HCT116 (cell line): ENCODE results near the gene CXCR5. TPM values are rescaled to one million over a fixed set of nuclear protein-coding genes. Genes with fewer than 3 reads are reported as not detected.

Source experiments
- ATAC-seq: fragments of 200-7000 bp; cut with Tn5 transposase; 2 replicates; pipeline ENCODE4 v1.9.1; 2020; ENCODE audit warnings: mild to moderate bottlenecking, moderate library complexity
- BruUV-seq: library from RNA; stranded (reverse); fragments of 400-500 nt; replicated peaks from 2 replicates; lab custom pipeline; 2021; lab: Mats Ljungman, UMichigan
- CTCF ChIA-PET: fragments of 300-600 bp; sonication (Branson Sonifier 250); formaldehyde crosslinking; loops from one replicate; lab custom pipeline; 2021; ENCODE audit warnings: antibody characterized with exemption; lab: Charles Lee
- POLR2A ChIA-PET: fragments of 300-600, 350-600 bp; sonication (Branson Sonifier 250); formaldehyde crosslinking; loops from one replicate; lab custom pipeline; 2021; ENCODE audit warnings: antibody characterized with exemption; lab: Charles Lee
- RAD21 ChIA-PET, 2 experiments: fragments of 300-600 bp; sonication (Branson Sonifier 250); formaldehyde crosslinking; loops; one replicate each; lab custom pipeline; 2023; ENCODE audit warnings: low total read pairs in 2 of 2; ENCODE audit not compliant: uncharacterized antibody in 2 of 2, unreplicated experiment in 2 of 2, low non-redundant PET in 1 of 2; lab: Charles Lee
- DNase-seq: peaks from one replicate; pipeline ENCODE4 v3.0.0-alpha.2; 2010; ENCODE audit warnings: low read depth, low spot score
- H2AFZ ChIP-seq: fragments of 200-600 bp; shearing (Covaris generic), sonication (generic); 2 replicates; pipeline ENCODE4 v1.6.1; 2017; ENCODE audit warnings: low read depth, mixed run types, mixed read lengths, antibody characterized with exemption, low read length; ENCODE audit not compliant: poor library complexity, severe bottlenecking
- H3K27ac ChIP-seq: 2 replicates; pipeline ENCODE4 v1.5.1; 2012; ENCODE audit warnings: low read depth, low read length
- H3K27me3 ChIP-seq: fragments of 200-600 bp; sonication (generic); 2 replicates; pipeline ENCODE4 v1.6.1; 2016; ENCODE audit warnings: mixed run types, low read length, mixed read lengths; ENCODE audit not compliant: insufficient read depth
- H3K36me3 ChIP-seq, 2 experiments: fragments of 200-500 bp in 1 of 2; fragments of 200-600 bp in 1 of 2; sonication (Bioruptor generic) in 1 of 2; sonication (generic) in 1 of 2; 2 replicates each; pipeline versions ENCODE4 v1.5.1 to v1.6.1; 2014 to 2016; ENCODE audit warnings: low read length in 2 of 2, inconsistent platforms in 1 of 2, mixed read lengths in 1 of 2, mixed run types in 1 of 2; ENCODE audit not compliant: insufficient read depth in 2 of 2, control insufficient read depth in 1 of 2
- H3K4me1 ChIP-seq, 2 experiments: fragments of 200-600 bp in 1 of 2; sonication (generic) in 1 of 2; 2 replicates each; pipeline versions ENCODE4 v1.5.1 to v1.6.1; 2012 to 2017; ENCODE audit warnings: low read length in 2 of 2, inconsistent platforms in 1 of 2, mild to moderate bottlenecking in 1 of 2, mixed read lengths in 1 of 2, mixed run types in 1 of 2, moderate library complexity in 1 of 2; ENCODE audit not compliant: insufficient read depth in 2 of 2, control insufficient read depth in 1 of 2
- H3K4me2 ChIP-seq: fragments of 200-600 bp; sonication (generic); 2 replicates; pipeline ENCODE4 v1.6.1; 2017; ENCODE audit warnings: mixed run types, low read length, mixed read lengths
- H3K4me3 ChIP-seq, 2 experiments: fragments of 200-600 bp in 1 of 2; sonication (generic) in 1 of 2; replicated peaks in 1 of 2; 2 replicates each; pipeline ENCODE4 v1.5.1; 2011 to 2016; ENCODE audit warnings: low read length in 2 of 2, control low read depth in 1 of 2, low read depth in 1 of 2, mild to moderate bottlenecking in 1 of 2, mixed read lengths in 1 of 2, mixed run types in 1 of 2
- H3K79me2 ChIP-seq: fragments of 200-600 bp; sonication (generic); 2 replicates; pipeline ENCODE4 v1.6.1; 2017; ENCODE audit warnings: mild to moderate bottlenecking, mixed run types, low read length, moderate library complexity, mixed read lengths; ENCODE audit not compliant: insufficient read depth
- H3K9ac ChIP-seq: fragments of 200-600 bp; sonication (generic); 2 replicates; pipeline ENCODE4 v1.6.1; 2016; ENCODE audit warnings: low read length, mixed read lengths
- H3K9me2 ChIP-seq: fragments of 200-600 bp; sonication (generic), shearing (Covaris generic); 2 replicates; pipeline ENCODE4 v1.6.1; 2017; ENCODE audit warnings: mixed run types, mild to moderate bottlenecking, moderate library complexity; ENCODE audit not compliant: insufficient read depth
- H3K9me3 ChIP-seq, 2 experiments: fragments of 200-500 bp in 1 of 2; fragments of 200-600 bp in 1 of 2; sonication (Bioruptor generic) in 1 of 2; sonication (generic) in 1 of 2; 2 replicates each; pipeline ENCODE4 v1.6.1; 2014 to 2017; ENCODE audit warnings: low read length in 2 of 2, mixed read lengths in 2 of 2, inconsistent platforms in 1 of 2, low read depth in 1 of 2, mild to moderate bottlenecking in 1 of 2, mixed run types in 1 of 2, moderate library complexity in 1 of 2; ENCODE audit not compliant: control insufficient read depth in 1 of 2, insufficient read depth in 1 of 2
- H4K20me1 ChIP-seq: fragments of 200-600 bp; sonication (generic), shearing (Covaris generic); 2 replicates; pipeline ENCODE4 v1.6.1; 2017; ENCODE audit warnings: mixed run types, mild to moderate bottlenecking, moderate library complexity; ENCODE audit not compliant: insufficient read depth
- POLR2AphosphoS5 ChIP-seq: IDR thresholded peaks from 2 replicates; pipeline ENCODE4 v1.6.1; 2011; ENCODE audit warnings: mild to moderate bottlenecking, low read depth, low read length, moderate library complexity
- intact Hi-C: fragments of 100-400 bp; cut with micrococcal nuclease; formaldehyde crosslinking; loops from 2 replicates; pipeline ENCODE4 v1.10.0; 2022
- total RNA-seq: library from RNA; stranded (reverse); gene quantifications from one replicate; pipeline ENCODE4 v1.2.1, GENCODE V29; 2021; ENCODE audit not compliant: unreplicated experiment
- TF ChIP-seq, protein P1 (sequence below), 3 experiments: fragments of 200-600 bp in 1 of 3; sonication (generic) in 1 of 3; IDR thresholded peaks in 2 of 3; conservative IDR thresholded peaks in 1 of 3; 2 replicates each; pipeline ENCODE4 v1.5.1; 2012 to 2017; ENCODE audit warnings: low read depth in 2 of 3, low read length in 2 of 3, antibody characterized with exemption in 1 of 3, borderline replicate concordance in 1 of 3, control low read depth in 1 of 3, mild to moderate bottlenecking in 1 of 3, mixed read lengths in 1 of 3, mixed run types in 1 of 3, moderate library complexity in 1 of 3; ENCODE audit not compliant: insufficient read depth in 1 of 3

The CXCR5 gene
- total RNA-seq, 1 experiment from 2014 or later: not detected

DNA sequence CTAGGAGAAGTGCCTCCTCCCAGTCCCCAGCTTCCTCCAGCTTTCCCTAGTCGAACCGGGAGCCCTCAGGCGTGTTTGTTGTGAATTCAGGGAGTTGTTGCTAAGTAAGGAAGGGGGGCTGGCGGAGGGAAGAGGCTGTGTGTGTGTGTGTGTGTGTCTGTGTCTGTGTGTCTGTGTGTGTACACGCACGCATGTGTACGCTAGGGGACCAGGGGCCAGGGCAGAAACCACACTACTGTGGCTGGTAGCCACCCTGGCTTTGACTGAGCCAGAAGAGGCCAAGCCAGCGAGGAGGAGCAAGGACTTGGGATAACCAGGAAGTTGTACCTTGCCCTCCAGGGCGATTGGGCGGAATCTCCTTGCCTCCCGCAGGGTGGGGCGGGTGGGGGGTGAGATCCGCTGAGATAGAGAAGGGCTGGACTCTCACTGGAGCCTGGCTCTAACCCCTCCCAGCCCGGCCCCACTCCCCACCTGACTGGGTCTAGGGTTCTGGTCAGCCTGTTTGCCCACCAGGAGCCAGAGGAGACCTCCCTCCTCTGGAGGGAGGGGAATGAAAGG, 34.5 kb downstream of the CXCR5 start:
- ChIA-PET CTCF (interaction anchor here (0.7 kb wide), 1 partner anchor 10 kb away, joined by 4 read pairs; no protein-coding TSS in a partner anchor), RAD21 (interaction anchor here in 1 of 2 experiments (1.4 kb wide), 1 partner anchor 10 kb away, joined by 3 read pairs; no protein-coding TSS in a partner anchor), POLR2A (no interaction called here)
- Histone ChIP-seq H2AFZ (no peak overlapping the region), H3K4me1 (peaks cover 94 to 99% of the 10 kb centered on the region in 2 experiments), H3K27ac (peak overlapping the region; percentile 100), H3K36me3 (peaks cover 0 to 8% of the 10 kb centered on the region in 2 experiments; a peak in 1 of 4 replicates), H3K79me2 (peaks cover 97% of the 10 kb centered on the region), H3K27me3 (no peaks in the 10 kb centered on the region), H3K4me3 (peak overlapping the region; percentile 41 to 57), H3K4me2 (peak overlapping the region; percentile 100), H3K9me3 (no peaks in the 10 kb centered on the region), H3K9ac (peak overlapping the region; percentile 91), H4K20me1 (no peaks in the 10 kb centered on the region), H3K9me2 (no peaks in the 10 kb centered on the region)
- TF ChIP-seq POLR2AphosphoS5: peak; percentile 61; the same call in 1 of the 2 replicates
- TF ChIP-seq, protein P1, sequence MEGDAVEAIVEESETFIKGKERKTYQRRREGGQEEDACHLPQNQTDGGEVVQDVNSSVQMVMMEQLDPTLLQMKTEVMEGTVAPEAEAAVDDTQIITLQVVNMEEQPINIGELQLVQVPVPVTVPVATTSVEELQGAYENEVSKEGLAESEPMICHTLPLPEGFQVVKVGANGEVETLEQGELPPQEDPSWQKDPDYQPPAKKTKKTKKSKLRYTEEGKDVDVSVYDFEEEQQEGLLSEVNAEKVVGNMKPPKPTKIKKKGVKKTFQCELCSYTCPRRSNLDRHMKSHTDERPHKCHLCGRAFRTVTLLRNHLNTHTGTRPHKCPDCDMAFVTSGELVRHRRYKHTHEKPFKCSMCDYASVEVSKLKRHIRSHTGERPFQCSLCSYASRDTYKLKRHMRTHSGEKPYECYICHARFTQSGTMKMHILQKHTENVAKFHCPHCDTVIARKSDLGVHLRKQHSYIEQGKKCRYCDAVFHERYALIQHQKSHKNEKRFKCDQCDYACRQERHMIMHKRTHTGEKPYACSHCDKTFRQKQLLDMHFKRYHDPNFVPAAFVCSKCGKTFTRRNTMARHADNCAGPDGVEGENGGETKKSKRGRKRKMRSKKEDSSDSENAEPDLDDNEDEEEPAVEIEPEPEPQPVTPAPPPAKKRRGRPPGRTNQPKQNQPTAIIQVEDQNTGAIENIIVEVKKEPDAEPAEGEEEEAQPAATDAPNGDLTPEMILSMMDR (IDR thresholded peaks at IDR 0.05 in 2 of 3, conservative IDR thresholded peaks at IDR 0.05 in 1 of 3; ENCODE audit: borderline replicate concordance in 1 of 3, insufficient read depth in 1 of 3, low read depth in 2 of 3, low read length in 2 of 3): no peak
- intact Hi-C loops: no loop called here
- ATAC-seq: peak; percentile 34
- no peak for DNase-seq
- BruUV-seq: TSS peak; percentile 29

DNA sequence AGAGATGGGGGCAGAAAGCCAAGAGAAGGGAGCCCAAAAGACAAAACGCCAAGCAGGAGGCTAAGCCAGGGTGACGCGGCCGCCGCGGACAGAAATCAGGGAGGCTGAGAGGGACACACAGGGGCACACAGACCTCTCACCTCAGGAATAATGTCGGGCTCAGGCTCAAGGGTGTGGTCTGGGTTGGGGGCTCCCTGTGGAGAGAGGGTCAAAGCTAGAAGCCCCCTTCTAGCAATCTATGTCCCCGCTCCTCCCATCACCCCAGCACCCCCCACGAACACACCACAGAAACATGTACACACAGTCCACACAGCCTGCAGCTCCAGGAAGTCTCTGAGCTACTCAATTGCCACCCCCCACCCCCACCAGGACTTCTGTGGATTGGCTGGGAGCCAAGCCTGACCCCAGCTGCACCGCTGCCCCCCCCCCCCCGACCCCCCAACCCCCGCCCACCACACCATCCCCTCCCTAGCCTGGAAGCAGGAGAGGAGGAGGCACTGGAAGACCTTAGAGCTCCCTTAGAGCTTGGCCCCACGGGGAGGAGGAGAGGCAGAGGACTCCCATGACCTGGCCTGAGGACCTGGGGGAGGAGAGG, 35.1 kb downstream of the CXCR5 start:
- RAD21 ChIA-PET: no interaction called here
- no TSS peak for BruUV-seq

More for the DNA sequence above, 35.1 kb downstream of the CXCR5 start:
- peak overlapping the region; percentile 100 for H3K4me2 ChIP-seq
- ChIA-PET CTCF (interaction anchor here (0.7 kb wide), 1 partner anchor 9 kb away, joined by 4 read pairs; no protein-coding TSS in a partner anchor), POLR2A (no interaction called here)
- intact Hi-C loops: no loop called here
- peak overlapping the region; percentile 100 for H3K27ac ChIP-seq
- no peaks in the 10 kb centered on the region for H4K20me1 ChIP-seq
- peaks cover 99% of the 10 kb centered on the region for H3K79me2 ChIP-seq
- H3K4me3 ChIP-seq: peak overlapping the region; percentile 41 to 96
- no peak; the same call in 1 of the 2 replicates for TF ChIP-seq POLR2AphosphoS5
- H3K4me1 ChIP-seq: peaks cover 96 to 99% of the 10 kb centered on the region in 2 experiments
- H3K36me3 ChIP-seq: peaks cover 0 to 8% of the 10 kb centered on the region in 2 experiments; a peak in 1 of 4 replicates
- peak overlapping the region; percentile 95 for H3K9ac ChIP-seq
- H3K9me3 ChIP-seq: no peaks in the 10 kb centered on the region
- DNase-seq (no peak), ATAC-seq (no peak)
- H3K27me3 ChIP-seq: no peaks in the 10 kb centered on the region
- H2AFZ ChIP-seq: no peak overlapping the region
- H3K9me2 ChIP-seq: no peaks in the 10 kb centered on the region
